ENCODE results near the gene SLC25A51. TPM values are rescaled to one million over a fixed set of nuclear protein-coding genes. Genes with fewer than 3 reads are reported as not detected.

SLC25A51 gene
- total and polyA plus RNA-seq, 4 donors: 6.2 to 30.1 (median 17.3) TPM

DNA sequence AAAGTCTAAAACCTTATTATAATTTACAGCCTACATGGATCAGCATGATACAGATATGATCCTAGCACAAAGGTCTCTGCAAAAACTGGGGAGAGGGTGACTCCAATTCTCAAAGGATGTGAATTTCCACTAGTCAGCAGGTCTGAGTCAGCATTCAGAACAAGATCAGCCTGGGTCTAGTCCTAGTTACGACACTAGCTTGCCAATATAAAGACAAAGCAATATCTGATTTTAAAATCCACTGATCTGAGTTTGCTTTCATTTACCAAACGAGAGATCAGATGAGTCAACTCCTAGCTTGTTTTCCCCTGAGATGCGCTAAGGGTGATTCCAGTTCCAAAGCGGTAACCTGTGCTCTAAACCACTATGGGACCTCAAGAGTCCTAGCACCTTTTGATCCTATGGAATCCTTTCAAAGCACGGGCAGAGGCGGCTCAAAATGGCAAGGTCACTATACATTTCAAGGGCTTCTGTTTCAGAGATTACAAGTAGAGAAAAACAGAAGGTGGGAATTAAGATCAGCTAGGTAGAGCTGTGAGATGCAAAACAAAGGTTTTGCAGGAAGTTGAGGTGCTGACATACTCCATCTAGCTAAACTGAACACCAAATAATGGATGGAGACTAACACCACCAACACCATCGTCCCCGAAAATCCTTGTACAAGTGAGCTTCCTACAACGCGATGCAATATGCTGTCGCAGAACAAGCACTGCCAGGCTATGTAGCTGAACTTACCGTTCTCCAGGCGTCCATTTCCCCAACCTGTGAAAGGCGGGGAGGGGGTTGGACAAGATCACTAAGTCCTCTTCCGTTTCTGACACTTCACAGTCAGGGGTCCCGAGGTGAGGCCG lies 906 bp downstream of the SLC25A51 start:
- peaks cover 3 to 9% (median 4%) of the 10 kb centered on the region in 4 donors for H3K36me3 ChIP-seq (ENCODE audit: control insufficient read depth in 4 of 4, insufficient read depth in 4 of 4, low read length in 4 of 4)
- peak overlapping the region; percentile 75 for H3K4me3 ChIP-seq
- no peaks in the 10 kb centered on the region for H3K27me3 ChIP-seq (ENCODE audit: control insufficient read depth in 3 of 3, insufficient read depth in 3 of 3, low read length in 2 of 3)
- no peaks in the 10 kb centered on the region for H3K9me3 ChIP-seq (ENCODE audit: control insufficient read depth in 4 of 4, insufficient read depth in 3 of 4, low read length in 3 of 4)
- H3K27ac ChIP-seq (ENCODE audit: low read depth in 1 of 2, low read length in 1 of 2): peak overlapping the region; percentile 72 to 82
- TF ChIP-seq, protein P1, sequence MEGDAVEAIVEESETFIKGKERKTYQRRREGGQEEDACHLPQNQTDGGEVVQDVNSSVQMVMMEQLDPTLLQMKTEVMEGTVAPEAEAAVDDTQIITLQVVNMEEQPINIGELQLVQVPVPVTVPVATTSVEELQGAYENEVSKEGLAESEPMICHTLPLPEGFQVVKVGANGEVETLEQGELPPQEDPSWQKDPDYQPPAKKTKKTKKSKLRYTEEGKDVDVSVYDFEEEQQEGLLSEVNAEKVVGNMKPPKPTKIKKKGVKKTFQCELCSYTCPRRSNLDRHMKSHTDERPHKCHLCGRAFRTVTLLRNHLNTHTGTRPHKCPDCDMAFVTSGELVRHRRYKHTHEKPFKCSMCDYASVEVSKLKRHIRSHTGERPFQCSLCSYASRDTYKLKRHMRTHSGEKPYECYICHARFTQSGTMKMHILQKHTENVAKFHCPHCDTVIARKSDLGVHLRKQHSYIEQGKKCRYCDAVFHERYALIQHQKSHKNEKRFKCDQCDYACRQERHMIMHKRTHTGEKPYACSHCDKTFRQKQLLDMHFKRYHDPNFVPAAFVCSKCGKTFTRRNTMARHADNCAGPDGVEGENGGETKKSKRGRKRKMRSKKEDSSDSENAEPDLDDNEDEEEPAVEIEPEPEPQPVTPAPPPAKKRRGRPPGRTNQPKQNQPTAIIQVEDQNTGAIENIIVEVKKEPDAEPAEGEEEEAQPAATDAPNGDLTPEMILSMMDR (IDR thresholded peaks at IDR 0.05; ENCODE audit: control extremely low read depth, extremely low read depth): no peak
- DNase-seq (no peak), ATAC-seq (ENCODE audit: insufficient read depth, low FRiP score) (no peak)
- peak overlapping the region; percentile 7 to 44 for H3K9ac ChIP-seq (ENCODE audit: insufficient read depth in 1 of 2, low read length in 2 of 2)
- 10 to 11% methylated on average over 17 of the region's 17 CpGs for WGBS, 2 donors
- peaks cover 6 to 19% (median 8%) of the 10 kb centered on the region in 5 donors for H3K4me1 ChIP-seq (ENCODE audit: control insufficient read depth in 5 of 5, insufficient read depth in 5 of 5, low read length in 5 of 5)

DNA sequence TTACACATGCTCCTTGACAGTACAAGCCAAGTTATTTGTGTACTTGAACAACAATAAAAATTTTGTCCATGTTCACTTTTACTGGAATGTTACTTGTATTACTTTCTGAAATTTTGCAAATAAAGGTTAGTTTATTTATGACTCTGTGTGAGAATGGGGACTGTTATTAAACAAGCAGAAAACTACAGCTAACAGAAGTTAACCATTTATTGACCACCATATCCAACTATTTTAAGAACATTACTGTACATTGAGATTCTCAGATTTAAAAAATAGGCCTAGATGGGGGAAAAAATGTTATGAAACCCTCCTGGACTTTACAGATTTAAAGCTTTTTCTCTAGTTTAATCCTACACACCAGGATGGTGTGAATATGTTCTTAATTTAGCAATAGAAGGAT lies 1.8 kb downstream of the SLC25A51 start:
- H3K4me3 ChIP-seq: no peak overlapping the region
- H3K4me1 ChIP-seq (ENCODE audit: control insufficient read depth in 5 of 5, insufficient read depth in 5 of 5, low read length in 5 of 5): peaks cover 6 to 19% (median 8%) of the 10 kb centered on the region in 5 donors
- DNase-seq (no peak), ATAC-seq (ENCODE audit: insufficient read depth, low FRiP score) (no peak)
- no peaks in the 10 kb centered on the region for H3K27me3 ChIP-seq (ENCODE audit: control insufficient read depth in 3 of 3, insufficient read depth in 3 of 3, low read length in 2 of 3)
- H3K9me3 ChIP-seq (ENCODE audit: control insufficient read depth in 4 of 4, insufficient read depth in 3 of 4, low read length in 3 of 4): no peaks in the 10 kb centered on the region
- H3K36me3 ChIP-seq (ENCODE audit: control insufficient read depth in 4 of 4, insufficient read depth in 4 of 4, low read length in 4 of 4): peaks cover 4 to 11% (median 6%) of the 10 kb centered on the region in 4 donors
- H3K27ac ChIP-seq (ENCODE audit: low read depth in 1 of 2, low read length in 1 of 2): no peak overlapping the region
- TF ChIP-seq, protein P1 (IDR thresholded peaks at IDR 0.05; ENCODE audit: control extremely low read depth, extremely low read depth): no peak
- H3K9ac ChIP-seq (ENCODE audit: insufficient read depth in 1 of 2, low read length in 2 of 2): no peak overlapping the region

DNA sequence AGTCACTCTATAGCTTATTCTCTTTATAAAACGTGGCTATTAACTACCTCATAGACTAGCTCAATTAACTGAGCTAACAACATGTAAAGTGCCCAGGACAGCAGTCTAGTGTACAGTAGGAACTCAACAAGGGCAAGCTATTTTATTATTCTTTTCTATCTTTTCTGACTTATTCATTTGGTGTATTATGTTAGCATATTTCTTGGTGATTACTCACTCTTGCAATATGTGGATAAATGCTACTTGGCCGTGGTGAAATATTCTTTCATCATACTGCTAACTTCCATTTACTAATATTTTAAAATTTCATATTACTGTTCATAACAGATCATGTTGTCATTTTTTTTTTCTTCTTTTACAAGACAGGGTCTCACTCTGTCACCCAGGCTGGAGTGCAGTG lies 4.9 kb downstream of the SLC25A51 start:
- Histone ChIP-seq H3K36me3 (ENCODE audit: control insufficient read depth in 4 of 4, insufficient read depth in 4 of 4, low read length in 4 of 4) (peaks cover 7 to 16% (median 10%) of the 10 kb centered on the region in 4 donors), H3K27ac (ENCODE audit: low read depth in 1 of 2, low read length in 1 of 2) (no peak overlapping the region), H3K9me3 (ENCODE audit: control insufficient read depth in 4 of 4, insufficient read depth in 3 of 4, low read length in 3 of 4) (no peaks in the 10 kb centered on the region), H3K4me3 (no peak overlapping the region), H3K27me3 (ENCODE audit: control insufficient read depth in 3 of 3, insufficient read depth in 3 of 3, low read length in 2 of 3) (no peaks in the 10 kb centered on the region), H3K4me1 (ENCODE audit: control insufficient read depth in 5 of 5, insufficient read depth in 5 of 5, low read length in 5 of 5) (peaks cover 0 to 11% (median 6%) of the 10 kb centered on the region in 5 donors), H3K9ac (ENCODE audit: insufficient read depth in 1 of 2, low read length in 2 of 2) (no peak overlapping the region)
- ATAC-seq (ENCODE audit: insufficient read depth, low FRiP score) (no peak), DNase-seq (no peak)
- WGBS, 2 donors: 60 to 79% methylated on average over 2 of the region's 2 CpGs
- TF ChIP-seq, protein P1 (IDR thresholded peaks at IDR 0.05; ENCODE audit: control extremely low read depth, extremely low read depth): no peak

All from lung (tissue), 12 donors.